PFSK-1 (cell line): ENCODE results near the gene SIGLEC7.

Source experiments
- TAF1 ChIP-seq: IDR thresholded peaks from 2 replicates; pipeline ENCODE4 v1.6.1; 2012; ENCODE audit warnings: low read length, control low read depth, borderline replicate concordance; ENCODE audit not compliant: insufficient read depth
- TF ChIP-seq, protein P1 (sequence below), 2 experiments: IDR thresholded peaks; 2 replicates each; pipeline versions ENCODE4 v1.6.1 to v1.8.0; 2011 to 2012; ENCODE audit warnings: low read depth in 2 of 2, low read length in 2 of 2, control low read depth in 1 of 2, inconsistent platforms in 1 of 2, mild to moderate bottlenecking in 1 of 2, moderate library complexity in 1 of 2; ENCODE audit not compliant: insufficient read depth in 1 of 2

GRCh38 chr19:51129716-51130115 is 12.4 kb upstream of the SIGLEC7 start:
- no peak for TF ChIP-seq TAF1
- TF ChIP-seq, protein P1, sequence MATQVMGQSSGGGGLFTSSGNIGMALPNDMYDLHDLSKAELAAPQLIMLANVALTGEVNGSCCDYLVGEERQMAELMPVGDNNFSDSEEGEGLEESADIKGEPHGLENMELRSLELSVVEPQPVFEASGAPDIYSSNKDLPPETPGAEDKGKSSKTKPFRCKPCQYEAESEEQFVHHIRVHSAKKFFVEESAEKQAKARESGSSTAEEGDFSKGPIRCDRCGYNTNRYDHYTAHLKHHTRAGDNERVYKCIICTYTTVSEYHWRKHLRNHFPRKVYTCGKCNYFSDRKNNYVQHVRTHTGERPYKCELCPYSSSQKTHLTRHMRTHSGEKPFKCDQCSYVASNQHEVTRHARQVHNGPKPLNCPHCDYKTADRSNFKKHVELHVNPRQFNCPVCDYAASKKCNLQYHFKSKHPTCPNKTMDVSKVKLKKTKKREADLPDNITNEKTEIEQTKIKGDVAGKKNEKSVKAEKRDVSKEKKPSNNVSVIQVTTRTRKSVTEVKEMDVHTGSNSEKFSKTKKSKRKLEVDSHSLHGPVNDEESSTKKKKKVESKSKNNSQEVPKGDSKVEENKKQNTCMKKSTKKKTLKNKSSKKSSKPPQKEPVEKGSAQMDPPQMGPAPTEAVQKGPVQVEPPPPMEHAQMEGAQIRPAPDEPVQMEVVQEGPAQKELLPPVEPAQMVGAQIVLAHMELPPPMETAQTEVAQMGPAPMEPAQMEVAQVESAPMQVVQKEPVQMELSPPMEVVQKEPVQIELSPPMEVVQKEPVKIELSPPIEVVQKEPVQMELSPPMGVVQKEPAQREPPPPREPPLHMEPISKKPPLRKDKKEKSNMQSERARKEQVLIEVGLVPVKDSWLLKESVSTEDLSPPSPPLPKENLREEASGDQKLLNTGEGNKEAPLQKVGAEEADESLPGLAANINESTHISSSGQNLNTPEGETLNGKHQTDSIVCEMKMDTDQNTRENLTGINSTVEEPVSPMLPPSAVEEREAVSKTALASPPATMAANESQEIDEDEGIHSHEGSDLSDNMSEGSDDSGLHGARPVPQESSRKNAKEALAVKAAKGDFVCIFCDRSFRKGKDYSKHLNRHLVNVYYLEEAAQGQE (IDR thresholded peaks at IDR 0.05; ENCODE audit: insufficient read depth in 1 of 2, low read depth in 2 of 2, low read length in 2 of 2) = no peak
